H1 (cell line): ENCODE results near the gene OR2V2. TPM values are rescaled to one million over a fixed set of nuclear protein-coding genes. Genes with fewer than 3 reads are reported as not detected.
A peak's percentile ranks its signal among the peaks of the same experiment; 100 is the strongest.

ENCODE experiments used
- CTCF ChIA-PET: fragments of 300-600 bp; sonication (Branson Sonifier 250); formaldehyde crosslinking; loops from one replicate; lab custom pipeline; 2021; ENCODE audit not compliant: partially characterized antibody; lab: Charles Lee
- POLR2A ChIA-PET: fragments of 300-600 bp; sonication (Branson Sonifier 250); formaldehyde crosslinking; loops from one replicate; lab custom pipeline; 2021; ENCODE audit warnings: inconsistent platforms; ENCODE audit not compliant: partially characterized antibody; lab: Charles Lee
- DNase-seq, 2 experiments: peaks; one replicate each; pipeline versions ENCODE4 v3.0.0 to v3.0.0-alpha.2; 2010 to 2022; ENCODE audit warnings: low spot score in 2 of 2, low read depth in 1 of 2, mixed read lengths in 1 of 2
- FAIRE-seq: peaks from 2 replicates; lab custom pipeline; 2011; peaks lifted over from hg19 to GRCh38; lab: Jason Lieb, UNC
- H2AFZ ChIP-seq: 2 replicates; pipeline ENCODE4 v1.8.1; 2012; ENCODE audit warnings: low read length, inconsistent platforms
- H2AK5ac ChIP-seq: 2 replicates; pipeline ENCODE4 v1.6.1; 2013; ENCODE audit warnings: low read depth, low read length
- H2BK120ac ChIP-seq: replicated peaks from 2 replicates; pipeline ENCODE3; 2013; ENCODE audit warnings: low read depth, low read length, inconsistent platforms
- H2BK12ac ChIP-seq: 2 replicates; pipeline ENCODE4 v1.6.1; 2013; ENCODE audit warnings: low read depth, low read length
- H2BK15ac ChIP-seq: 2 replicates; pipeline ENCODE4 v1.6.1; 2013; ENCODE audit warnings: low read length
- H2BK20ac ChIP-seq: 2 replicates; pipeline ENCODE4 v1.6.1; 2013; ENCODE audit warnings: low read length
- H2BK5ac ChIP-seq: 2 replicates; pipeline ENCODE4 v1.6.1; 2013; ENCODE audit warnings: low read depth, low read length
- H3K14ac ChIP-seq: 2 replicates; pipeline ENCODE4 v1.6.1; 2013; ENCODE audit warnings: inconsistent platforms; ENCODE audit not compliant: insufficient read length
- H3K18ac ChIP-seq: 2 replicates; pipeline ENCODE4 v1.6.1; 2013; ENCODE audit warnings: low read length; ENCODE audit errors: extremely low read depth
- H3K23ac ChIP-seq: 2 replicates; pipeline ENCODE4 v1.6.1; 2013; ENCODE audit warnings: inconsistent platforms; ENCODE audit not compliant: insufficient read length
- H3K23me2 ChIP-seq: 2 replicates; pipeline ENCODE4 v1.6.1; 2013; ENCODE audit warnings: low read depth, low read length
- H3K27ac ChIP-seq: 2 replicates; pipeline ENCODE4 v1.6.1; 2011; ENCODE audit warnings: low read depth, low read length, inconsistent platforms
- H3K27me3 ChIP-seq, 4 experiments: replicated peaks in 1 of 4; 1 replicate in 1 of 4; 2 replicates in 3 of 4; pipeline versions ENCODE4 v1.6.1 to v1.8.1; 2011 to 2013; ENCODE audit warnings: low read length in 3 of 4, mild to moderate bottlenecking in 3 of 4, inconsistent platforms in 2 of 4, mixed read lengths in 2 of 4, moderate library complexity in 1 of 4; ENCODE audit not compliant: control insufficient read depth in 3 of 4, insufficient read depth in 3 of 4; ENCODE audit errors: extremely low read depth in 1 of 4
- H3K36me3 ChIP-seq, 4 experiments: 2 replicates each; pipeline versions ENCODE4 v1.6.1 to v1.8.1; 2011 to 2013; ENCODE audit warnings: mild to moderate bottlenecking in 4 of 4, low read length in 3 of 4, moderate library complexity in 2 of 4, control low read depth in 1 of 4, inconsistent platforms in 1 of 4; ENCODE audit not compliant: insufficient read depth in 4 of 4, control insufficient read depth in 2 of 4
- H3K4ac ChIP-seq: replicated peaks from 2 replicates; pipeline ENCODE3; 2013; ENCODE audit warnings: low read length, low read depth, mixed read lengths, inconsistent platforms; ENCODE audit not compliant: insufficient read length
- H3K4me1 ChIP-seq, 4 experiments: replicated peaks in 1 of 4; 1 replicate in 1 of 4; 2 replicates in 3 of 4; pipeline versions ENCODE4 v1.6.1 to v1.8.1; 2011 to 2013; ENCODE audit warnings: low read length in 3 of 4, inconsistent platforms in 2 of 4, mixed read lengths in 1 of 4; ENCODE audit not compliant: insufficient read depth in 4 of 4, control insufficient read depth in 3 of 4
- H3K4me2 ChIP-seq, 2 experiments: 2 replicates each; pipeline versions ENCODE4 v1.6.1 to v1.8.1; 2011 to 2013; ENCODE audit warnings: low read depth in 2 of 2, low read length in 2 of 2, control low read depth in 1 of 2, inconsistent platforms in 1 of 2, mild to moderate bottlenecking in 1 of 2; ENCODE audit not compliant: insufficient read depth in 1 of 2
- H3K4me3 ChIP-seq, 4 experiments: fragments of 200-600, 300-600 bp in 1 of 4; sonication (generic), shearing (Covaris generic), sonication (Bioruptor Twin) in 1 of 4; 2 replicates each; pipeline versions ENCODE4 v1.5.1 to v1.8.1; 2011 to 2016; ENCODE audit warnings: low read length in 4 of 4, low read depth in 3 of 4, control low read depth in 2 of 4, inconsistent platforms in 2 of 4, mild to moderate bottlenecking in 2 of 4, mixed read lengths in 1 of 4, moderate library complexity in 1 of 4; ENCODE audit not compliant: insufficient read depth in 2 of 4; ENCODE audit errors: extremely low read depth in 1 of 4
- H3K56ac ChIP-seq: replicated peaks from 2 replicates; pipeline ENCODE3; 2013; ENCODE audit warnings: low read depth, mild to moderate bottlenecking, mixed read lengths, low read length, inconsistent platforms; ENCODE audit not compliant: insufficient read length
- H3K79me1 ChIP-seq: 2 replicates; pipeline ENCODE4 v1.6.1; 2013; ENCODE audit warnings: low read depth, low read length, control low read depth
- H3K79me2 ChIP-seq, 2 experiments: 2 replicates each; pipeline versions ENCODE4 v1.6.1 to v1.8.1; 2012 to 2013; ENCODE audit warnings: low read length in 2 of 2, mild to moderate bottlenecking in 2 of 2, inconsistent platforms in 1 of 2; ENCODE audit not compliant: insufficient read depth in 2 of 2, control insufficient read depth in 1 of 2
- H3K9ac ChIP-seq, 4 experiments: replicated peaks in 1 of 4; 1 replicate in 1 of 4; 2 replicates in 3 of 4; pipeline versions ENCODE4 v1.6.1 to v1.8.1; 2011 to 2013; ENCODE audit warnings: low read depth in 3 of 4, low read length in 3 of 4, control low read depth in 2 of 4, mild to moderate bottlenecking in 2 of 4, moderate library complexity in 2 of 4, inconsistent platforms in 1 of 4; ENCODE audit errors: extremely low read depth in 1 of 4
- H3K9me3 ChIP-seq, 2 experiments: 2 replicates each; pipeline versions ENCODE4 v1.6.1 to v1.8.1; 2012 to 2013; ENCODE audit warnings: mild to moderate bottlenecking in 2 of 2, moderate library complexity in 2 of 2, control low read depth in 1 of 2, inconsistent platforms in 1 of 2, low read depth in 1 of 2, low read length in 1 of 2, mixed read lengths in 1 of 2; ENCODE audit not compliant: insufficient read depth in 2 of 2
- H4K20me1 ChIP-seq, 2 experiments: replicated peaks in 1 of 2; 2 replicates each; pipeline versions ENCODE3 to v1.8.1; 2011 to 2013; ENCODE audit warnings: inconsistent platforms in 2 of 2, low read length in 2 of 2, mild to moderate bottlenecking in 1 of 2; ENCODE audit not compliant: insufficient read depth in 2 of 2, control insufficient read depth in 1 of 2
- H4K5ac ChIP-seq: 2 replicates; pipeline ENCODE4 v1.6.1; 2013; ENCODE audit warnings: low read length, low read depth, mixed read lengths, inconsistent platforms; ENCODE audit not compliant: insufficient read length
- H4K8ac ChIP-seq: 2 replicates; pipeline ENCODE4 v1.8.0; 2013; ENCODE audit warnings: mild to moderate bottlenecking, moderate library complexity, low read length, inconsistent platforms; ENCODE audit not compliant: insufficient read depth; ENCODE audit errors: extremely low read depth
- H4K91ac ChIP-seq: replicated peaks from 2 replicates; pipeline ENCODE3; 2013; ENCODE audit warnings: low read length, mixed read lengths, inconsistent platforms; ENCODE audit not compliant: insufficient read length
- KDM1A ChIP-seq: fragments of 200-600, 300-600 bp; sonication (generic); IDR thresholded peaks from 2 replicates; pipeline ENCODE4 v1.7.1; 2016; ENCODE audit warnings: mild to moderate bottlenecking, low read length, borderline replicate concordance
- MAX ChIP-seq: IDR thresholded peaks from 2 replicates; pipeline ENCODE4 v1.6.1; 2012; ENCODE audit warnings: inconsistent platforms
- WGBS, 2 experiments: shearing (Covaris generic) in 1 of 2; methylation state at CpG; one replicate each; pipeline versions ENCODE4 v1.1.6 to v1.1.7; 2013 to 2015; ENCODE audit warnings: low lambda C conversion rate in 2 of 2, mixed read lengths in 2 of 2, inconsistent platforms in 1 of 2, low coverage in 1 of 2, missing lambda C conversion rate in 1 of 2; ENCODE audit not compliant: insufficient replicate concordance in 2 of 2, insufficient coverage in 1 of 2, insufficient read length in 1 of 2; ENCODE audit errors: extremely low coverage in 1 of 2, missing lambda C conversion rate in 1 of 2; 5-methylcytosine and 5-hydroxymethylcytosine counted together
- polyA plus RNA-seq, 7 experiments: library from polyadenylated mRNA; depleted of rRNA in 3 of 7; stranded (reverse) in 5 of 7; unstranded in 2 of 7; fragments of >200 nt in 5 of 7; fragments of 200-250 nt in 2 of 7; gene quantifications; 1 replicate in 5 of 7; 2 replicates in 1 of 7; 4 replicates in 1 of 7; pipeline versions ENCODE4 v1.2.1 to v1.2.3, GENCODE V29; 2011 to 2013; ENCODE audit warnings: missing spikeins in 2 of 7, mixed read lengths in 2 of 7
- total RNA-seq: library from RNA; stranded (reverse); fragmentation: NEBNext Ultra II Directional; extraction: Animal tissue kit (Norgen Biotek cat#: 25700); gene quantifications from 2 replicates; pipeline ENCODE4 v1.2.1, GENCODE V29; 2021
- TF ChIP-seq, protein P1 (sequence below): IDR thresholded peaks from 2 replicates; pipeline ENCODE4 v1.6.1; 2012; ENCODE audit warnings: inconsistent platforms

Gene OR2V2
- total and polyA plus RNA-seq, 2 of the 8 experiments (the other 6 are each of a cell fraction or from before 2014, with no cell fraction given) = not detected

DNA sequence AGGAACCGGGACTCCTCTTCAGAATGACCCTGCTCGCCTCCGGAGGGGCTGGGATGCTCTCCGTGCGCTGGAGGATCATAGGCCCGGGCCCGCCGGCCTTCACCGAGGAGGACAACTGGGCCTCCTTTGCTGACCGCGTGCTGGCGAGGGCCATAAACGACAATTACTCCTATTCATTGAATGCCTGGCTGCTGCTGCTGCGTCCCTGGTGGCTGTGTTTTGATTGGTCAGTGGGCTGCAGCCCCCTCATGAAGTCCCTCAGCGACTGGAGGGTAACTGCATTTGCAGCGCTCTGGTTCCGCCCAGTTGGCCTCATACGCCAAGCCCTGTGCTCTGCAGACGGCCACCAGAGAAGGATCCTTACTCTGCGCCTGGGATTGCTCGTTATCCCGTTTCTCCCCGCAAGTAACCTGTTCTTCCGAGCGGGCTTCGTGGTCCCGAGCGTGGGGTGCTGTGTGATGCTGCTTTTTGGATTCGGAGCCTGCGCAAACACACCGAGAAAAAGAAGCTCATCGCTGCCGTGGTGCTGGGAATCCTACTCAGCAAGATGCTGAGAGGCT is 33.0 kb upstream of the OR2V2 start:
- H2BK120ac ChIP-seq = no peak overlapping the region

More for the DNA sequence above, 33.0 kb upstream of the OR2V2 start:
- Histone ChIP-seq H2BK15ac (no peak overlapping the region), H4K5ac (no peak overlapping the region), H3K14ac (no peak overlapping the region), H3K27ac (no peak overlapping the region), H3K79me2 (no peaks in the 10 kb centered on the region), H3K4ac (no peak overlapping the region), H4K8ac (peak overlapping the region; percentile 16; the same call in 1 of the 2 replicates), H3K56ac (no peak overlapping the region), H3K23me2 (peaks cover 6% of the 10 kb centered on the region; the same call in 1 of the 2 replicates), H3K4me2 (peak overlapping the region; percentile 70 to 88), H2BK12ac (no peak overlapping the region), H4K91ac (no peak overlapping the region), H3K79me1 (no peaks in the 10 kb centered on the region), H2BK20ac (no peak overlapping the region), H3K9ac (no peak overlapping the region; a peak in 1 of 7 replicates), H3K4me3 (peak overlapping the region; percentile 41 to 56 (median 52); a peak in 7 of 8 replicates), H3K4me1 (peaks cover 2 to 13% (median 2%) of the 10 kb centered on the region in 4 experiments; a peak in 5 of 7 replicates), H3K27me3 (peaks cover 12 to 41% (median 28%) of the 10 kb centered on the region in 4 experiments), H3K36me3 (no peaks in the 10 kb centered on the region), H2AK5ac (no peak overlapping the region), H2AFZ (peak overlapping the region; percentile 86), H3K9me3 (peaks cover 0 to 5% of the 10 kb centered on the region in 2 experiments; a peak in 1 of 4 replicates), H3K18ac (no peak overlapping the region), H3K23ac (no peak overlapping the region), H4K20me1 (no peaks in the 10 kb centered on the region), H2BK5ac (no peak overlapping the region)
- whole genome bisulfite sequencing, 2 experiments = 55% methylated on average over 33 of the region's 33 CpGs; no CpG with 5 or more reads in 1 of the 2 experiments
- TF ChIP-seq KDM1A = no peak
- TF ChIP-seq, protein P1, sequence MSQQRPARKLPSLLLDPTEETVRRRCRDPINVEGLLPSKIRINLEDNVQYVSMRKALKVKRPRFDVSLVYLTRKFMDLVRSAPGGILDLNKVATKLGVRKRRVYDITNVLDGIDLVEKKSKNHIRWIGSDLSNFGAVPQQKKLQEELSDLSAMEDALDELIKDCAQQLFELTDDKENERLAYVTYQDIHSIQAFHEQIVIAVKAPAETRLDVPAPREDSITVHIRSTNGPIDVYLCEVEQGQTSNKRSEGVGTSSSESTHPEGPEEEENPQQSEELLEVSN = peak; percentile 67; the same call in 1 of the 2 replicates
- peak; percentile 81 for TF ChIP-seq MAX
- no peak for DNase-seq
- POLR2A ChIA-PET = interaction anchor here (1.0 kb wide), 1 partner anchor 10 kb away, joined by 3 read pairs; no protein-coding TSS in a partner anchor
- FAIRE-seq = no peak
- CTCF ChIA-PET = interaction anchor here (1.2 to 1.3 kb wide), 2 partner anchors 58 to 324 kb away, joined by 3 to 5 read pairs; no protein-coding TSS in a partner anchor
